ENCODE measurements around the gene CLMN.
A peak's percentile ranks its signal among the peaks of the same experiment; 100 is the strongest.

Gene CLMN

GRCh38 chr14:95352481-95352880, 32.8 kb upstream of the CLMN start:
- TF ChIP-seq POLR2A (IDR thresholded peaks at IDR 0.05; ENCODE audit: low read depth, low read length), result no peak
- no peak for FAIRE-seq
- DNase-seq (ENCODE audit: insufficient read length, low spot score), result no peak

GRCh38 chr14:95349241-95349640, 29.5 kb upstream of the CLMN start:
- FAIRE-seq (no peak), DNase-seq (ENCODE audit: insufficient read length, low spot score) (no peak)
- no peak for TF ChIP-seq POLR2A (IDR thresholded peaks at IDR 0.05; ENCODE audit: low read depth, low read length)

DNA sequence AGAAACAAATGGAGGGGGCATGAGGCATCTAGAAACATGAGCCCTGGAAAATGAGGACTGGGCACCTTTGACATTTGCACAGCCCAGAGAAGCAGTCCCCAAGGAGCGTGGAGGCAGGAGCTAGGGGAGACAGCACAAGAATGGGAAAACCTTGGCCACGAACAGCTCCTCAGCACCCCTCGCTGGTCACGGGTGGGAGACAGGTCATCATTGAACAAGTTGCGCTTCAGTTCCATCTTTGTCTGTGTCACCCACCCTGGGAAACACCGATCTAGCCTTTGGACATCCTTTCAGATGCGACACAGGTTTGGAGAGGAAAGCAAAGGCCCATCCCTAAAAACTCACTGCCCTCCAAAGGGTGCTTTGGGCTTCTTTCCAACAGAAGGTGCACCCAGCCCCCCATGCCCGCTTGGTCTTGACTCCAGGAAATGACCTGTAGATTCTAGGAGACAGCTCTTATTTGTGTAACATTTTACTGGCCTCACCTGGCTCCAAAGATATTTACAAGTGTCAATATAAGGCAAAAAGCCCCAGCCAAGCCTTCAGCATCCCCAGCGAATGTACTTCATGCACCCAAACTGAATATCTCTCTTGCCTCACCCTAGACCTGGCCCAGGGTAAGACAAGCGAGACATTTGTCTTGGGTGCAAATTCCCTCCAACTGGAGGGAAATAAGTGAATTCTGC, 28.8 kb upstream of the CLMN start:
- FAIRE-seq, result no peak
- TF ChIP-seq POLR2A (IDR thresholded peaks at IDR 0.05; ENCODE audit: low read depth, low read length), result no peak
- no peak for DNase-seq (ENCODE audit: insufficient read length, low spot score)

GRCh38 chr14:95346820-95347219, 27.1 kb upstream of the CLMN start:
- no peak for TF ChIP-seq POLR2A (IDR thresholded peaks at IDR 0.05; ENCODE audit: low read depth, low read length)
- FAIRE-seq, result peak; percentile 77
- DNase-seq (ENCODE audit: insufficient read length, low spot score), result peak; percentile 47

- FAIRE-seq (no peak), DNase-seq (ENCODE audit: insufficient read length, low spot score) (no peak)
- no peak for TF ChIP-seq POLR2A (IDR thresholded peaks at IDR 0.05; ENCODE audit: low read depth, low read length)
These were observed 26.6 kb upstream of the CLMN start for GRCh38 chr14:95346266-95346665.

- DNase-seq (ENCODE audit: insufficient read length, low spot score), result no peak
- no peak for TF ChIP-seq POLR2A (IDR thresholded peaks at IDR 0.05; ENCODE audit: low read depth, low read length)
- no peak for FAIRE-seq
These were observed 25.3 kb upstream of the CLMN start for GRCh38 chr14:95345032-95345431.

- TF ChIP-seq POLR2A (IDR thresholded peaks at IDR 0.05; ENCODE audit: low read depth, low read length), result no peak
- DNase-seq (ENCODE audit: insufficient read length, low spot score) (no peak), FAIRE-seq (no peak)
These were observed 24.8 kb upstream of the CLMN start for GRCh38 chr14:95344536-95344935.

- DNase-seq (ENCODE audit: insufficient read length, low spot score) (no peak), FAIRE-seq (no peak)
- no peak for TF ChIP-seq POLR2A (IDR thresholded peaks at IDR 0.05; ENCODE audit: low read depth, low read length)
These were observed 21.9 kb upstream of the CLMN start for GRCh38 chr14:95341564-95341963.

DNA sequence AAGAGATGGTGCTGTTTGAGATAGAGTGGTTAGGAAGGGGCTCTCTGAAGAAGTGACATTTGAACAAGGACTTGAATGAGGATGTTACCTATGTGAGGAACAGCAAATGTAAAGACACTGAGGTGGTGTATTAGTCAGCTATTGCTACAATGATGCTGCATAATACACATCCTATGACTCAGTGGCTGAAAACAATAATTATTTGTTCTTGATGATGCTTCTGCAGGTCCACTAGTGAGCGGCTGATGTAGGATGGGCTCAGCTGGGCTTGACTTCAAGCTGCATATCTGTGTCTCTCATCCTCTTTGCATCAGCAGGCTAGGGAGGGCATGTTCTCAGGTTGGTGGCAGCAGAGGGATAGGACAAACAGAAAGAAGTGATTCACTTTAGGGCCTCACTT, 21.4 kb upstream of the CLMN start:
- TF ChIP-seq POLR2A (IDR thresholded peaks at IDR 0.05; ENCODE audit: low read depth, low read length), result no peak
- FAIRE-seq (no peak), DNase-seq (ENCODE audit: insufficient read length, low spot score) (no peak)

DNA sequence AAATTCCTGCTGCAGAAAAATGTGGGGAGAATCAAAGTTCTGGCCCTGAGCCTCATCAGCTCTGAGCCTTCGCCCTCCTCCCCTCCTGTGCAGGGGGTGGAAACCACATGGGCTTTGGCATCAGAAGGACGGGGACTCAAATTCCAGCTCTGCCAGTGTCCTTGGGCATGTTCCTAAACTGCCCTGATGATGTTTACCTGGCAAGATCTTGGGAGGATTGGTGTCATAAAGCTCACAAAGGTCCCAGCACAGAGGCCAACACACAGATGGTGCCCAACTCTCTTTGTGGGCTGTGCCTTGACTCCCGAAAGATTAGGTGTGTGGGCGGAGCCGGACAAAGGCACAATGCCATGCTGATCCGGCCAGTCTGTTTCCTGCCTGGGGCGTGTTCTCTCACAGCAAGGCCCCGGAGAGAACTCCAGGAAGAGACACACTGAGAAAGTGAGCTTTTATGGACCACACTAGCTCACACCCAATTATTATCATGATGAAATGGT, 20.5 kb upstream of the CLMN start:
- FAIRE-seq (no peak), DNase-seq (ENCODE audit: insufficient read length, low spot score) (no peak)
- no peak for TF ChIP-seq POLR2A (IDR thresholded peaks at IDR 0.05; ENCODE audit: low read depth, low read length)

DNA sequence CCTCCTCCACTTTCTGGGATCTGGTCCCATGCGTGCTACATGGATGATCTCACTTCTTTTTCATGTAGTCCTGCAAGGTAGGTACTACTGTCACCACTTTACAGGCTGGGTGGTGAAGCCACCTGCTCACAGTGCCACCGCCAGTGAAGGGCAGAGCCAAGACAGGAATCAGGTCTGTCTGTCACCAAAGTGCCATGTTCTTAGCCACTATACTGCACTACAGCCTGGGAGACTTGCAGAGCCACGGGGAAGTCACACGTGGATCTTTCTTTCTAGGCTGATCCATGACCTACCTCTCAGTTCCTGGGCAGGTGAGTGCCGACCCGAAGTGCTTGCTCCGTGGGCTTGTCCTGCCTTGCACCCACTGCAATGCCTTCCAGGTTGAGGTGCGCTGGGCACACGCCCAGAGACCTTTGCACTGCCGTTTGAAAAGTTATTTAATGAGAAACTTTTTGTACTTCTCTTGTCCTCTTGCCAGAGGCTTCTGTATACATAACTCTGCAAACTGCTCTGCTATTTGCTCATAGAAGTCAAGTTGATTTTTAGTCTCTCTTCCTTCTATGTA, 19.7 kb upstream of the CLMN start:
- no peak for TF ChIP-seq POLR2A (IDR thresholded peaks at IDR 0.05; ENCODE audit: low read depth, low read length)
- DNase-seq (ENCODE audit: insufficient read length, low spot score) (no peak), FAIRE-seq (no peak)

GRCh38 chr14:95338436-95338835, 18.7 kb upstream of the CLMN start:
- FAIRE-seq (no peak), DNase-seq (ENCODE audit: insufficient read length, low spot score) (no peak)
- TF ChIP-seq POLR2A (IDR thresholded peaks at IDR 0.05; ENCODE audit: low read depth, low read length), result no peak

DNA sequence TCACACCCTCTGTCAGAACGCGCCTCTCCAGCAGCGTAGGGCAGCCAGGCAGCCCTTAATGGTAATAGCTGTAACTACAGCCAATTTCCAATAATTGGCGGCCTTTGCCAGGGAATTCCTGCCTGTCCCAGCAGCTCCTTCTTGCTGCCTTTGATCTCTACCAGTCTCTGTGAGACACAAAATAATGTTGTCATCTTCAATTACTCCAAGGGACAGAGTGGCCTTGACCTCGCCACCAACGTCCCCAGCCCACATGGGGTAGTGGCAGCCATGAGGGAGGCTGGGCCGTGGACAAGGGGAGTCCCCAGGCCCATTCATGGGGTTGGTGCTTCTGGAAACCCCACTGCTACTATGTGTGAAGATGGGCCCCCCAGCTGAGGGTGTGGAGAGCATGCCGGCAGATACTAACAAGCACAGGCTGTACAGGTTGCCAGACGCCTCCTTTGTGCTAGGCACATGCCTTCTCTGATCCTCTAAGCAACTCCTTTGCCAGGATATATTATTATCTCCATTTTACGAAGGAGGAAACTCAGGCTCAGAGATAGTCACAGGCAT, 17.4 kb upstream of the CLMN start:
- TF ChIP-seq POLR2A (IDR thresholded peaks at IDR 0.05; ENCODE audit: low read depth, low read length), result no peak
- DNase-seq (ENCODE audit: insufficient read length, low spot score), result no peak
- FAIRE-seq, result no peak

DNA sequence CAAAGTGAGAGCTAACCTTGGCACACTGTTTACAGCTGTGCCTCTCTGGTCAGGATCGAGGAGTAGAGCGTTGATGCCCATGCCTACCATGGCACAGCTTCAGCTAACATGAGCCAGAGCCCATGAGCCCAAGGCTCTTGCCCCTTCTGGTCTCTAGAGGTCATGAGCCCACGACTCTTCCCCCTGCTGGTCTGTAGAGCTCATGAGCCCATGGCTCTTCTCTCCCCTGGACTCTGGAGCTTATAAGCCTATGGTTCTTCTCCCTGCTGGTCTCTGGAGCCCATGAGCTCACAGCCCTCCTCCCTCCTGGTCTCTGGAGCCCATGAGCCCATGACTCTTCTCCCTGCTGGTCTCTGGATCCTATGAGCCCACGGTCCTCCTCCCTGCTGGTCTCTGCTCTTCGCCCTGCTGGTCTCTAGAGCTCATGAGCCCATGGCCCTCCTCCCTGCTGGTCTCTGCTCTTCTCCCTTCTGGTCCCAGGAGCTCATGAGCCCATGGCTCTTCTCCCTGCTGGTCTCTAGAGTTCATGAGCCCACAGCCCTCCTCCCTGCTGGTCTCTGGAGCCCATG, 16.6 kb upstream of the CLMN start:
- DNase-seq (ENCODE audit: insufficient read length, low spot score), result no peak
- no peak for TF ChIP-seq POLR2A (IDR thresholded peaks at IDR 0.05; ENCODE audit: low read depth, low read length)
- FAIRE-seq, result no peak

GRCh38 chr14:95335071-95335470, 15.4 kb upstream of the CLMN start:
- TF ChIP-seq POLR2A (IDR thresholded peaks at IDR 0.05; ENCODE audit: low read depth, low read length), result no peak
- DNase-seq (ENCODE audit: insufficient read length, low spot score) (no peak), FAIRE-seq (no peak)

All from H54 (cell line).